HUES64 (cell line): Measurements from ENCODE around the gene C3orf52.

Source experiments
- H3K27ac ChIP-seq: 2 replicates; pipeline ENCODE4 v1.7.0; 2013; ENCODE audit warnings: low read depth, low read length, inconsistent platforms
- H3K27me3 ChIP-seq: 2 replicates; pipeline ENCODE4 v1.6.1; 2013; ENCODE audit warnings: mild to moderate bottlenecking, low read length; ENCODE audit not compliant: insufficient read depth
- H3K36me3 ChIP-seq: 2 replicates; pipeline ENCODE4 v1.6.1; 2013; ENCODE audit warnings: mild to moderate bottlenecking, low read length; ENCODE audit not compliant: insufficient read depth
- H3K4me1 ChIP-seq: 2 replicates; pipeline ENCODE4 v1.6.1; 2013; ENCODE audit warnings: mild to moderate bottlenecking, low read length, moderate library complexity; ENCODE audit not compliant: insufficient read depth
- H3K4me3 ChIP-seq: 2 replicates; pipeline ENCODE4 v1.5.1; 2013; ENCODE audit warnings: mild to moderate bottlenecking, low read length, moderate library complexity
- H3K9ac ChIP-seq: 2 replicates; pipeline ENCODE4 v1.6.1; 2013; ENCODE audit warnings: mild to moderate bottlenecking, low read depth, low read length
- H3K9me3 ChIP-seq: 2 replicates; pipeline ENCODE4 v1.6.1; 2013; ENCODE audit warnings: low read depth, low read length; ENCODE audit not compliant: insufficient read depth
- WGBS: fragments of 150-250, 120-280 bp; methylation state at CpG from one replicate; pipeline ENCODE4 v1.1.7; 2013; ENCODE audit warnings: missing lambda C conversion rate; 5-methylcytosine and 5-hydroxymethylcytosine counted together

The C3orf52 gene

DNA sequence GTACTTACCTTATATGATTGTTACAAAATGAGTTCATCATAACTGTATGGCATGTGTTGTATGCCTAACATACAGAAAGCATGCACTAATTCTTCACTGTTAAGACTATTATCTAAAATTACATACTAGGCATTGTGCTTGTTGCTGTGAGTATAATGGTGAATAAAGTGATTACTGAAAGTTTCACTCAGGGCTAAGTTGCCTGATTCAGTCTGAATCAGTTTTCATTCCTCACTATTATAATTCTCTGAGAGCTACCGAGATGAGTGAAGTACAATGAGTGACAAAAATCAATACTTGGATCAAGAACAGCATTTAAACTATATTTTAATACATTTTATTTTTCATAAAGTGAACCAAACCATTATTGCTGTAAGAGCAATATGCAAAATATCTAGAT is 54.4 kb downstream of the C3orf52 start:
- no CpG with 5 or more reads among the region's 1 CpG for WGBS
- H3K9ac ChIP-seq: no peak overlapping the region
- H3K36me3 ChIP-seq: no peaks in the 10 kb centered on the region
- H3K9me3 ChIP-seq: peaks cover 13% of the 10 kb centered on the region
- H3K4me1 ChIP-seq: peaks cover 25% of the 10 kb centered on the region
- H3K4me3 ChIP-seq: no peak overlapping the region
- H3K27ac ChIP-seq: no peak overlapping the region
- no peaks in the 10 kb centered on the region for H3K27me3 ChIP-seq

- Histone ChIP-seq H3K36me3 (no peaks in the 10 kb centered on the region), H3K4me1 (peaks cover 22% of the 10 kb centered on the region), H3K27me3 (no peaks in the 10 kb centered on the region), H3K27ac (no peak overlapping the region), H3K9me3 (peaks cover 13% of the 10 kb centered on the region), H3K9ac (no peak overlapping the region), H3K4me3 (no peak overlapping the region)
- WGBS: 100% methylated on average over 1 of the region's 2 CpGs
These were observed 55.1 kb downstream of the C3orf52 start for GRCh38 chr3:112141293-112141692.

DNA sequence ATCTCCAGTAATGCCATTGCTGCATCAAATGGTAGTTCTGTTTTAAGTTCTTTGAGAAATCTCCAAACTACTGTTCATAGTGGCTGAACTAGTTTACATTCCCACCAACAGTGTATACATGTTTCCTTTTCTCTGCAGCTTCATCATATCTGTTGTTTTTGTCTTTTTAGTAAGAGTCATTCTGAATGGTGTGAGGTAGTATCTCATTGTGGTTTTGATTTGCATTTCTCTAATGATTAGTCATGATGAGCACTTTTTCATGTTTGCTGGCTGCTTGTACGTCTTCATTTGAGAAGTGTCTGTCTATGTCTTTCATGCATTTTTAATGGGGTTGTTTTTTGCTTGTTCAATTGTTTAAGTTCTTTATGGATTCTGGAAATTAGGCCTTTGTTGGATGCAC is 57.1 kb downstream of the C3orf52 start:
- Histone ChIP-seq H3K27me3 (no peaks in the 10 kb centered on the region), H3K9ac (no peak overlapping the region), H3K27ac (no peak overlapping the region), H3K4me1 (0 out of 2 replicates have a peak, but pooled peaks cover 7% of the 10 kb centered on the region), H3K9me3 (peaks cover 21% of the 10 kb centered on the region), H3K36me3 (no peaks in the 10 kb centered on the region), H3K4me3 (no peak overlapping the region)
- WGBS: 100% methylated on average over 1 of the region's 1 CpG

DNA sequence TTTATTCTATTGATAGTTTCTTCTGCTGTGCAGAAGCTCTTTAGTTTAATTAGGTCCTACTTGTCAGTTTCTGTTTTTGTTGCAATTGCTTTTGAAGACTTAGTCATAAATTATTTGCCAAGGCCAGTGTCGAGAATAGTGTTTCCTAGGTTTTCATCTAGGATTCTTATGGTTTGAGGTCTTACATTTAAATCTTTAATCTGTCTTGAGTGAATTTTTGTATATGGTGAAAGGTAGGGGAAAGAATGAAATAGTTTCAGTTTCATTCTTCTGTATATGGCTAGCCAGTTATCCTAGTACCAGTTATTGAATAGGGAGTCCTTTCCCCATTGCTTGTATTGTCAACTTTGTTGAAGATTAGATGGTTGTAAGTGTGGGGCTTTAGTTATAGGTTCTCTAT is 57.5 kb downstream of the C3orf52 start:
- Histone ChIP-seq H3K27me3 (no peaks in the 10 kb centered on the region), H3K4me1 (0 out of 2 replicates have a peak, but pooled peaks cover 3% of the 10 kb centered on the region), H3K27ac (no peak overlapping the region), H3K36me3 (no peaks in the 10 kb centered on the region), H3K9ac (no peak overlapping the region), H3K4me3 (no peak overlapping the region), H3K9me3 (peaks cover 24% of the 10 kb centered on the region)
- WGBS: 91% methylated on average over 1 of the region's 1 CpG

DNA sequence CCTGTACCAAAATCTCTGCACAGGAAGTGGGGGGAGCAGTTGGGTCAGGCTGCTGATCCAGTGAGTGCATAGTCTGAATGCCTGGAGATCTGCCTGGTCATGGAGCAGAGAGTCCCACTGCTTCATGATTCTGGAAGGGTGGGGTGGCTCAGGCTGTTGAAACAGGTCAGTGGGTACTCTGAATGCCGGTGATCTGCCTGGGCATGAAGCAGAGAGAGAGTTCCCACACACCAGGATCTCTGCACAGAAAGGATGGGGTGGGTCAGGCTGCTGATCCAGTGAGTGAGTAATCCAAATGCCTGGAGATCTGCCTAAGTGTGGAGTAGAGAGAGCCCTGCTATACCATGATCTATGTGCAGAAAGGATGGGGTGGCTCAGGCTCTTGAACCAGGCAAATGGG is 62.9 kb downstream of the C3orf52 start:
- Histone ChIP-seq H3K9me3 (peaks cover 27% of the 10 kb centered on the region), H3K4me1 (no peaks in the 10 kb centered on the region), H3K27ac (no peak overlapping the region), H3K27me3 (no peaks in the 10 kb centered on the region), H3K36me3 (no peaks in the 10 kb centered on the region), H3K9ac (no peak overlapping the region), H3K4me3 (no peak overlapping the region)
- WGBS: 86% methylated on average over 1 of the region's 1 CpG

GRCh38 chr3:112167758-112168157 is 81.6 kb downstream of the C3orf52 start:
- H3K36me3 ChIP-seq: no peaks in the 10 kb centered on the region
- no peak overlapping the region for H3K9ac ChIP-seq
- no peaks in the 10 kb centered on the region for H3K27me3 ChIP-seq
- H3K4me1 ChIP-seq: no peaks in the 10 kb centered on the region
- peaks cover 15% of the 10 kb centered on the region for H3K9me3 ChIP-seq
- 100% methylated on average over 2 of the region's 2 CpGs for WGBS
- no peak overlapping the region for H3K4me3 ChIP-seq
- H3K27ac ChIP-seq: no peak overlapping the region
